ENCODE measurements around the gene KRTAP9-8. TPM values are rescaled to one million over a fixed set of nuclear protein-coding genes. Genes with fewer than 3 reads are reported as not detected.
A peak's percentile ranks its signal among the peaks of the same experiment; 100 is the strongest.

Gene KRTAP9-8
- total and polyA plus RNA-seq, 4 donors = not detected

- H3K4me1 ChIP-seq (ENCODE audit: control insufficient read depth in 5 of 5, insufficient read depth in 5 of 5, low read length in 5 of 5) = no peaks in the 10 kb centered on the region
- no peak overlapping the region for H3K9ac ChIP-seq (ENCODE audit: insufficient read depth in 1 of 2, low read length in 2 of 2)
- H3K36me3 ChIP-seq (ENCODE audit: control insufficient read depth in 4 of 4, insufficient read depth in 4 of 4, low read length in 4 of 4) = no peaks in the 10 kb centered on the region
- WGBS, 2 donors = 57 to 61% methylated on average over 5 of the region's 5 CpGs
- H3K27me3 ChIP-seq (ENCODE audit: control insufficient read depth in 3 of 3, insufficient read depth in 3 of 3, low read length in 2 of 3) = no peaks in the 10 kb centered on the region
- no peak overlapping the region for H3K4me3 ChIP-seq
- no peak overlapping the region for H3K27ac ChIP-seq (ENCODE audit: low read depth in 1 of 2, low read length in 1 of 2)
- TF ChIP-seq, protein P1, sequence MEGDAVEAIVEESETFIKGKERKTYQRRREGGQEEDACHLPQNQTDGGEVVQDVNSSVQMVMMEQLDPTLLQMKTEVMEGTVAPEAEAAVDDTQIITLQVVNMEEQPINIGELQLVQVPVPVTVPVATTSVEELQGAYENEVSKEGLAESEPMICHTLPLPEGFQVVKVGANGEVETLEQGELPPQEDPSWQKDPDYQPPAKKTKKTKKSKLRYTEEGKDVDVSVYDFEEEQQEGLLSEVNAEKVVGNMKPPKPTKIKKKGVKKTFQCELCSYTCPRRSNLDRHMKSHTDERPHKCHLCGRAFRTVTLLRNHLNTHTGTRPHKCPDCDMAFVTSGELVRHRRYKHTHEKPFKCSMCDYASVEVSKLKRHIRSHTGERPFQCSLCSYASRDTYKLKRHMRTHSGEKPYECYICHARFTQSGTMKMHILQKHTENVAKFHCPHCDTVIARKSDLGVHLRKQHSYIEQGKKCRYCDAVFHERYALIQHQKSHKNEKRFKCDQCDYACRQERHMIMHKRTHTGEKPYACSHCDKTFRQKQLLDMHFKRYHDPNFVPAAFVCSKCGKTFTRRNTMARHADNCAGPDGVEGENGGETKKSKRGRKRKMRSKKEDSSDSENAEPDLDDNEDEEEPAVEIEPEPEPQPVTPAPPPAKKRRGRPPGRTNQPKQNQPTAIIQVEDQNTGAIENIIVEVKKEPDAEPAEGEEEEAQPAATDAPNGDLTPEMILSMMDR (IDR thresholded peaks at IDR 0.05; ENCODE audit: control extremely low read depth, extremely low read depth) = no peak
- DNase-seq (peak in 2 of 3 donors; percentile 1 to 16), ATAC-seq (ENCODE audit: insufficient read depth, low FRiP score) (no peak)
- peaks cover 0 to 2% (median 0%) of the 10 kb centered on the region in 4 donors for H3K9me3 ChIP-seq (ENCODE audit: control insufficient read depth in 4 of 4, insufficient read depth in 3 of 4, low read length in 3 of 4)
These were observed 38.2 kb upstream of the KRTAP9-8 start for GRCh38 chr17:41199421-41200078.

DNA sequence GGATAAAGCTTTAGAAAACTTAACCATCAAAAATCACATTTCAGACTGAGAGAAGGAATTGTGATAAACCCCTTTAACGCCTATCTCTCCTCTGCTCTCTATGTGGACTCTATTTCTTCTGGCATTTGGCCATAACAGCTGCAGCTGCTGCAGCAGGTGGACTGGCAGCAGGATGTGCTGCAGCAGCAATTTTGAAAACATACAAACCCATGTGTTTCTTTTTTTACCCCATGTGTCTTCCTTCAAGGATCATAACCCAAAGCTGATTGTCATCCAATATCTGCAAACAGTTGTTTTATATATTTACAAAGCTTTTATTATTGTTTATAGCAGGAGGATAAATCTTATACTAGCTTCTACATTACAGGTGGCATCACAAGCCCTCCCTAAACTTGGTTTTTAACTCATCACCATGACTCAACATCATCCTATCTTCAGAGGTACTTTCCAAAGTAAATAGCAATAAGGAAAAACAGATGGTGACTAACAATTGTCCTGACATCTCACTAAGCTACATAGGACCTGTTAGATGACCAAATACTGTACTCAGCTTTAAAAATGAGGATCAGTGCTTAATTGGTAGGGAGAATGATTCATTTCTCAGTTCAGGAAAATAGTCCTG is 25.8 kb upstream of the KRTAP9-8 start:
- Histone ChIP-seq H3K4me1 (ENCODE audit: control insufficient read depth in 5 of 5, insufficient read depth in 5 of 5, low read length in 5 of 5) (no peaks in the 10 kb centered on the region), H3K27ac (ENCODE audit: low read depth in 1 of 2, low read length in 1 of 2) (no peak overlapping the region), H3K4me3 (no peak overlapping the region), H3K27me3 (ENCODE audit: control insufficient read depth in 3 of 3, insufficient read depth in 3 of 3, low read length in 2 of 3) (no peaks in the 10 kb centered on the region), H3K9ac (ENCODE audit: insufficient read depth in 1 of 2, low read length in 2 of 2) (no peak overlapping the region), H3K36me3 (ENCODE audit: control insufficient read depth in 4 of 4, insufficient read depth in 4 of 4, low read length in 4 of 4) (no peaks in the 10 kb centered on the region), H3K9me3 (ENCODE audit: control insufficient read depth in 4 of 4, insufficient read depth in 3 of 4, low read length in 3 of 4) (peaks cover 0 to 5% (median 0%) of the 10 kb centered on the region in 4 donors)
- ATAC-seq (ENCODE audit: insufficient read depth, low FRiP score) = no peak
- peak in 1 of 3 donors; percentile 2 for DNase-seq
- TF ChIP-seq, protein P1 (IDR thresholded peaks at IDR 0.05; ENCODE audit: control extremely low read depth, extremely low read depth) = no peak
- 47 to 68% methylated on average over 1 of the region's 1 CpG for WGBS, 2 donors

DNA sequence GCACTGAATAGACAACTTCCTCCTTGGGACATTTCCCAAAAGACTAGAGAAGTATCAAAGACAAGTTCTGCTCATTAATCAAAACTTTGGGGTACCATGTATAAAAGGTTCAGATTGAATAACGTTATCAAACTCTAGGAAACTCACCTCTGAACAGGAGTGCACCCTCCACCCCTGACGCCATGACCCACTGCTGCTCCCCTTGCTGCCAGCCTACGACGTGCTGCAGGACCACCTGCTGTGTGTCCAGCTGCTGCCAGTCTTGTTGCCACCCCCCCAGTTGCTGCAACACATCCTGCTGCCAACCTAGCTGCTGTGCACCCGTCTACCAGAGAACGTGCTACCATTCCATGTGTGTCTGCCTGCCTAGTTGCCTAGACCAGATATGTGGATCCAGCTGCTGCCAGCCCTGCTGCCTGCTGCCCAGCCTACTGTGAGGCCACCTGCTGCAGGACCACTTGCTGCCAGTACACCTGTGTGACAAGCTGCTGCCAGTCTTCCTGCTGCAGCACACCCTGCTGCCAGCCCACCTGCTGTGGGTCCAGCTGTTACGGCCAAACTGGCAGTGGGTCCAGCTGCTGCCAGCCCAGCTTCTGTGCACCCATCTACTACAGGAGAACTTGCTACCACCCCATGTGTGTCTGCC is 25.2 kb upstream of the KRTAP9-8 start:
- no peak overlapping the region for H3K9ac ChIP-seq (ENCODE audit: insufficient read depth in 1 of 2, low read length in 2 of 2)
- no peak overlapping the region for H3K4me3 ChIP-seq
- H3K36me3 ChIP-seq (ENCODE audit: control insufficient read depth in 4 of 4, insufficient read depth in 4 of 4, low read length in 4 of 4) = no peaks in the 10 kb centered on the region
- H3K27ac ChIP-seq (ENCODE audit: low read depth in 1 of 2, low read length in 1 of 2) = no peak overlapping the region
- H3K27me3 ChIP-seq (ENCODE audit: control insufficient read depth in 3 of 3, insufficient read depth in 3 of 3, low read length in 2 of 3) = no peaks in the 10 kb centered on the region
- 75 to 80% methylated on average over 7 of the region's 7 CpGs for WGBS, 2 donors
- ATAC-seq (ENCODE audit: insufficient read depth, low FRiP score) (no peak), DNase-seq (no peak)
- TF ChIP-seq, protein P1 (IDR thresholded peaks at IDR 0.05; ENCODE audit: control extremely low read depth, extremely low read depth) = no peak
- no peaks in the 10 kb centered on the region for H3K4me1 ChIP-seq (ENCODE audit: control insufficient read depth in 5 of 5, insufficient read depth in 5 of 5, low read length in 5 of 5)
- H3K9me3 ChIP-seq (ENCODE audit: control insufficient read depth in 4 of 4, insufficient read depth in 3 of 4, low read length in 3 of 4) = peaks cover 0 to 5% (median 0%) of the 10 kb centered on the region in 4 donors
